Gastrocnemius medialis (tissue), 4 donors: ENCODE data around the gene ADCY7.

Experiments used
- CTCF ChIP-seq, 5 experiments: fragments of 450-650 bp in 3 of 5; fragments of 200-600 bp in 2 of 5; sonication (generic) in 2 of 5; IDR thresholded peaks in 4 of 5; conservative IDR thresholded peaks in 1 of 5; 1 replicate in 4 of 5; 2 replicates in 1 of 5; pipeline ENCODE4 v1.5.1; 2016 to 2019; ENCODE audit warnings: antibody characterized with exemption in 5 of 5, mild to moderate bottlenecking in 3 of 5, moderate library complexity in 3 of 5
- POLR2A ChIP-seq, 2 donors: fragments of 450-650 bp; IDR thresholded peaks; one replicate each; pipeline ENCODE4 v1.6.1; 2017; ENCODE audit warnings: antibody characterized with exemption in 2 of 2, mild to moderate bottlenecking in 2 of 2, moderate library complexity in 2 of 2

GRCh38 chr16:50259334-50260205, 6.8 kb upstream of the ADCY7 start:
- TF ChIP-seq CTCF (IDR thresholded peaks at IDR 0.05 in 4 of 5, conservative IDR thresholded peaks at IDR 0.05 in 1 of 5) (no peak), POLR2A (IDR thresholded peaks at IDR 0.05) (no peak)
